Measurements from ENCODE around the gene CHAMP1. TPM values are rescaled to one million over a fixed set of nuclear protein-coding genes. Genes with fewer than 3 reads are reported as not detected.

CHAMP1 gene
- total and polyA plus RNA-seq, 2 of the 13 experiments (the other 11 are each of a cell fraction or from before 2014, with no cell fraction given) = 8.4 to 9.7 TPM

- TF ChIP-seq ZNF770 (CRISPR knock-in tag; IDR thresholded peaks at IDR 0.05) (no peak), ZNF776 (CRISPR knock-in tag; IDR thresholded peaks at IDR 0.05) (no peak), TCF7 (IDR thresholded peaks at IDR 0.05; ENCODE audit: low read depth) (no peak), FOXA1 (IDR thresholded peaks at IDR 0.05) (no peak), FOXA1 (CRISPR knock-in tag; IDR thresholded peaks at IDR 0.05) (no peak), ATM (IDR thresholded peaks at IDR 0.05; ENCODE audit: borderline replicate concordance) (no peak), ZC3H4 (CRISPR knock-in tag; IDR thresholded peaks at IDR 0.05; ENCODE audit: borderline replicate concordance) (no peak), ZNF788 (CRISPR knock-in tag; IDR thresholded peaks at IDR 0.05; ENCODE audit: borderline replicate concordance) (no peak), KLF13 (CRISPR knock-in tag; IDR thresholded peaks at IDR 0.05) (no peak), TSC22D2 (CRISPR knock-in tag; IDR thresholded peaks at IDR 0.05; ENCODE audit: borderline replicate concordance) (no peak)
These were observed 3.3 kb upstream of the CHAMP1 start (continued) for GRCh38 chr13:114310956-114311355.

GRCh38 chr13:114311387-114311786 is 2.9 kb upstream of the CHAMP1 start:
- 0 out of 5 replicates have a peak, but pooled peaks cover 0 to 5% of the 10 kb centered on the region in 2 experiments for H3K36me3 ChIP-seq (replicated peaks in 1 of 2; ENCODE audit: control insufficient read depth in 1 of 2, insufficient read depth in 2 of 2, low read length in 2 of 2)
- no peak overlapping the region for H3K9ac ChIP-seq (ENCODE audit: insufficient read depth, low read depth, low read length)
- in situ Hi-C loops (cut with HindIII; ENCODE audit: extremely low pct_ligation_motif_present, low pct_unique_long_range_greater_than_20kb) (no loop called here), intact Hi-C loops (cut with micrococcal nuclease; ENCODE audit: unreplicated experiment) (no loop called here)
- peaks cover 15% of the 10 kb centered on the region for H3K79me2 ChIP-seq (ENCODE audit: insufficient read depth, low read length)
- no peak overlapping the region for H3K27ac ChIP-seq (ENCODE audit: extremely low read length, insufficient read depth, low read length)
- TF ChIP-seq ZNF574 (CRISPR knock-in tag; IDR thresholded peaks at IDR 0.05) (no peak), PHF21A (CRISPR knock-in tag; IDR thresholded peaks at IDR 0.05) (no peak), JUNB (CRISPR knock-in tag; IDR thresholded peaks at IDR 0.05; ENCODE audit: borderline replicate concordance) (no peak), POLR2G (IDR thresholded peaks at IDR 0.05; ENCODE audit: low read depth, low read length) (no peak), HMG20B (CRISPR knock-in tag; conservative IDR thresholded peaks at IDR 0.05) (no peak), KMT2A (CRISPR knock-in tag; IDR thresholded peaks at IDR 0.05) (no peak), ZNF614 (CRISPR knock-in tag; IDR thresholded peaks at IDR 0.05; ENCODE audit: borderline replicate concordance) (no peak)
- no peak overlapping the region for H2AFZ ChIP-seq (ENCODE audit: low read length)
- H3K4me3 ChIP-seq (replicated peaks in 1 of 3; ENCODE audit: insufficient read depth in 1 of 3, low read depth in 2 of 3, low read length in 3 of 3) = no peak overlapping the region
- DNase-seq (ENCODE audit: low spot score) = no peak
- ChIA-PET POLR2A (interaction anchor here (1.2 to 1.9 kb wide), 2 partner anchors 17 to 30 kb away, joined by 3 to 9 read pairs; partner anchors contain the start of gene UPF3A), CTCF (ENCODE audit: low intra/inter-chr PET ratio, low total read pairs) (no interaction called here)
- H3K4me2 ChIP-seq (ENCODE audit: low read depth, low read length) = no peak overlapping the region
- peaks cover 33% of the 10 kb centered on the region for H3K4me1 ChIP-seq (ENCODE audit: insufficient read depth, low read length)
- no peaks in the 10 kb centered on the region for H4K20me1 ChIP-seq (ENCODE audit: insufficient read depth, low read length)
- FAIRE-seq = peak; percentile 47
- no peaks in the 10 kb centered on the region for H3K9me3 ChIP-seq (ENCODE audit: low read length)
- no peak for ATAC-seq
- H3K27me3 ChIP-seq (ENCODE audit: control insufficient read depth in 1 of 2, insufficient read depth in 2 of 2, low read length in 2 of 2) = no peaks in the 10 kb centered on the region; a peak in 1 of 5 replicates
- BruUV-seq (replicated peaks) = no TSS peak
